ENCODE results near the gene SIL1. TPM values are rescaled to one million over a fixed set of nuclear protein-coding genes. Genes with fewer than 3 reads are reported as not detected.

SIL1 gene
- total and polyA plus RNA-seq, 9 of the 15 experiments (the other 6 are each of a cell fraction or from before 2014, with no cell fraction given): 1.3 to 30.5 (median 18.1) TPM

GRCh38 chr5:139197710-139198669 is at the start of gene SIL1 (continued):
- TF ChIP-seq TRIM25 (IDR thresholded peaks at IDR 0.05; ENCODE audit: borderline replicate concordance): no peak
- TF ChIP-seq SAP30 (IDR thresholded peaks at IDR 0.05; ENCODE audit: borderline replicate concordance, insufficient read depth, low read depth, low read length, poor library complexity, severe bottlenecking): no peak
- TF ChIP-seq TBL1XR1 (IDR thresholded peaks at IDR 0.05; ENCODE audit: low read length in 2 of 2): peak in 1 of 2 experiments; percentile 5; a peak in 1 of 4 replicates
- no peak for TF ChIP-seq IFI16 (CRISPR knock-in tag; IDR thresholded peaks at IDR 0.05)
- TF ChIP-seq, protein P1, sequence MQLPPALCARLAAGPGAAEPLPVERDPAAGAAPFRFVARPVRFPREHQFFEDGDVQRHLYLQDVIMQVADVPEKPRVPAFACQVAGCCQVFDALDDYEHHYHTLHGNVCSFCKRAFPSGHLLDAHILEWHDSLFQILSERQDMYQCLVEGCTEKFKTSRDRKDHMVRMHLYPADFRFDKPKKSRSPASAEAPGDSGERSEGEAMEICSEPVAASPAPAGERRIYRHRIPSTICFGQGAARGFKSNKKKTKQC (CRISPR knock-in tag; IDR thresholded peaks at IDR 0.05): 0 out of 2 replicates have a peak, but pooled peaks have one; percentile 22
- TF ChIP-seq SRSF7 (optimal IDR thresholded peaks at IDR 0.05; ENCODE audit: low read depth, low read length): no peak
- TF ChIP-seq ILF3 (IDR thresholded peaks at IDR 0.05; ENCODE audit: borderline replicate concordance): peak; percentile 66; the same call in 1 of the 2 replicates
- no peak for TF ChIP-seq MEF2D (tag; conservative IDR thresholded peaks at IDR 0.05; ENCODE audit: low read depth)
- no peak for TF ChIP-seq U2AF2 (optimal IDR thresholded peaks at IDR 0.05; ENCODE audit: low read depth, low read length)
- no peak for TF ChIP-seq ZBTB26 (CRISPR knock-in tag; IDR thresholded peaks at IDR 0.05)
- TF ChIP-seq ZNF212 (CRISPR knock-in tag; IDR thresholded peaks at IDR 0.05): no peak
- TF ChIP-seq SIX5 (IDR thresholded peaks at IDR 0.05; ENCODE audit: borderline replicate concordance in 1 of 2, insufficient read depth in 1 of 2, low read depth in 1 of 2, low read length in 2 of 2): peak in 1 of 2 experiments; percentile 20; a peak in 1 of 4 replicates
- no peak for TF ChIP-seq SMAD2 (IDR thresholded peaks at IDR 0.05; ENCODE audit: low read depth, low read length)
- TF ChIP-seq TAF7 (tag; IDR thresholded peaks at IDR 0.05): peak; percentile 71
- TF ChIP-seq U2AF1 (optimal IDR thresholded peaks at IDR 0.05; ENCODE audit: low read depth, low read length): no peak
- no peak for TF ChIP-seq KLF13 (tag; IDR thresholded peaks at IDR 0.05; ENCODE audit: borderline replicate concordance, low read depth)
- no peak for TF ChIP-seq TFE3 (CRISPR knock-in tag; IDR thresholded peaks at IDR 0.05)
